ENCODE data around the gene WEE1.

- TF ChIP-seq CTCF (conservative IDR thresholded peaks at IDR 0.05; ENCODE audit: low read depth, low read length), result no peak
- TF ChIP-seq EZH2 (IDR thresholded peaks at IDR 0.05; ENCODE audit: borderline replicate concordance, low read depth, low read length, poor library complexity, severe bottlenecking), result no peak
Measured at GRCh38 chr11:9566561-9567063, 6.9 kb upstream of the WEE1 start.
